IMR-90 (cell line): ENCODE data around the gene MYH7B. TPM values are rescaled to one million over a fixed set of nuclear protein-coding genes. Genes with fewer than 3 reads are reported as not detected.

Source experiments
- ATAC-seq: fragments of 200-7000 bp; cut with Tn5 transposase; 2 replicates; pipeline ENCODE4 v1.9.1; 2020; ENCODE audit warnings: low read depth, mild to moderate bottlenecking, moderate library complexity
- Bru-seq: library from RNA; stranded (reverse); fragments of 400-500 nt; gene quantifications from one replicate; lab custom pipeline; 2021; lab: Mats Ljungman, UMichigan
- BruChase-seq, 2 experiments: library from RNA; stranded (reverse); fragments of 400-500 nt; gene quantifications; one replicate each; lab custom pipeline; 2021; lab: Mats Ljungman, UMichigan
- BruUV-seq: library from RNA; stranded (reverse); fragments of 400-500 nt; replicated peaks from 2 replicates; lab custom pipeline; 2021; lab: Mats Ljungman, UMichigan
- CTCF ChIA-PET: fragments of 300-600 bp; formaldehyde crosslinking; extraction: SDS; loops from one replicate; lab custom pipeline; 2021; ENCODE audit warnings: antibody characterized with exemption; lab: Yijun Ruan, JAX
- POLR2A ChIA-PET: fragments of 300-600 bp; sonication (Branson Sonifier 250); formaldehyde crosslinking; loops from one replicate; lab custom pipeline; 2022; ENCODE audit warnings: antibody characterized with exemption; ENCODE audit not compliant: unreplicated experiment; lab: Charles Lee
- DNase-seq: peaks from one replicate; pipeline ENCODE4 v3.0.0; 2013
- H2AFZ ChIP-seq: replicated peaks from 2 replicates; pipeline ENCODE3; 2013; ENCODE audit warnings: low read length, mild to moderate bottlenecking; ENCODE audit not compliant: poor library complexity
- H2AK5ac ChIP-seq: 2 replicates; pipeline ENCODE4 v1.6.1; 2013; ENCODE audit warnings: low read depth, low read length, inconsistent platforms
- H2AK9ac ChIP-seq: replicated peaks from 2 replicates; pipeline ENCODE3; 2013; ENCODE audit warnings: mild to moderate bottlenecking, low read depth, low read length, moderate library complexity; ENCODE audit not compliant: poor library complexity
- H2BK120ac ChIP-seq: 2 replicates; pipeline ENCODE4 v1.6.1; 2013; ENCODE audit warnings: low read depth, low read length, inconsistent platforms
- H2BK15ac ChIP-seq: 3 replicates; pipeline ENCODE4 v1.6.1; 2013; ENCODE audit warnings: low read depth, low read length, inconsistent platforms
- H2BK20ac ChIP-seq: 2 replicates; pipeline ENCODE4 v1.6.1; 2013; ENCODE audit warnings: low read depth, mild to moderate bottlenecking, inconsistent platforms, low read length, moderate library complexity
- H2BK5ac ChIP-seq: 2 replicates; pipeline ENCODE4 v1.6.1; 2013; ENCODE audit warnings: mild to moderate bottlenecking, low read depth, low read length, inconsistent platforms; ENCODE audit not compliant: poor library complexity, severe bottlenecking
- H3K14ac ChIP-seq: replicated peaks from 2 replicates; pipeline ENCODE4 v1.6.1; 2013; ENCODE audit warnings: low read depth, low read length, inconsistent platforms
- H3K18ac ChIP-seq: 2 replicates; pipeline ENCODE4 v1.6.1; 2013; ENCODE audit warnings: low read depth, low read length, control low read depth
- H3K23ac ChIP-seq: 2 replicates; pipeline ENCODE4 v1.6.1; 2013; ENCODE audit warnings: low read depth, low read length, inconsistent platforms
- H3K27ac ChIP-seq: 2 replicates; pipeline ENCODE4 v1.5.1; 2013; ENCODE audit warnings: mild to moderate bottlenecking, control low read depth, low read length; ENCODE audit not compliant: insufficient read depth
- H3K27me3 ChIP-seq: 2 replicates; pipeline ENCODE4 v1.6.1; 2013; ENCODE audit warnings: low read length; ENCODE audit not compliant: control insufficient read depth, insufficient read depth
- H3K36me3 ChIP-seq: 2 replicates; pipeline ENCODE4 v1.6.1; 2013; ENCODE audit warnings: low read length, mixed read lengths; ENCODE audit not compliant: control insufficient read depth, insufficient read depth
- H3K4ac ChIP-seq: 2 replicates; pipeline ENCODE4 v1.6.1; 2013; ENCODE audit warnings: low read depth, low read length, inconsistent platforms
- H3K4me1 ChIP-seq: 2 replicates; pipeline ENCODE4 v1.6.1; 2013; ENCODE audit warnings: low read length, mixed read lengths; ENCODE audit not compliant: control insufficient read depth, insufficient read depth
- H3K4me2 ChIP-seq: 2 replicates; pipeline ENCODE4 v1.6.1; 2013; ENCODE audit warnings: low read depth, mild to moderate bottlenecking, control low read depth, low read length, moderate library complexity
- H3K4me3 ChIP-seq: 2 replicates; pipeline ENCODE4 v1.5.1; 2013; ENCODE audit warnings: low read depth, mild to moderate bottlenecking, control low read depth, low read length, moderate library complexity; ENCODE audit not compliant: insufficient read depth
- H3K56ac ChIP-seq: 2 replicates; pipeline ENCODE4 v1.6.1; 2013; ENCODE audit warnings: low read length, inconsistent platforms; ENCODE audit not compliant: insufficient read depth; ENCODE audit errors: extremely low read depth
- H3K79me1 ChIP-seq, 2 experiments: 2 replicates each; pipeline ENCODE4 v1.6.1; 2013; ENCODE audit warnings: low read length in 2 of 2, inconsistent platforms in 1 of 2, low read depth in 1 of 2
- H3K9ac ChIP-seq: 2 replicates; pipeline ENCODE4 v1.6.1; 2013; ENCODE audit warnings: low read depth, low read length, control low read depth
- H3K9me1 ChIP-seq: 2 replicates; pipeline ENCODE4 v1.6.1; 2013; ENCODE audit warnings: low read length, inconsistent platforms; ENCODE audit not compliant: insufficient read depth
- H3K9me3 ChIP-seq: 2 replicates; pipeline ENCODE4 v1.6.1; 2013; ENCODE audit warnings: low read length; ENCODE audit not compliant: control insufficient read depth, insufficient read depth
- H4K20me1 ChIP-seq: 2 replicates; pipeline ENCODE4 v1.6.1; 2013; ENCODE audit warnings: low read length, inconsistent platforms; ENCODE audit not compliant: insufficient read depth
- H4K5ac ChIP-seq: 2 replicates; pipeline ENCODE4 v1.6.1; 2013; ENCODE audit warnings: mild to moderate bottlenecking, low read depth, low read length, control low read depth
- H4K8ac ChIP-seq, 2 experiments: 2 replicates each; pipeline ENCODE4 v1.6.1; 2013; ENCODE audit warnings: low read depth in 2 of 2, low read length in 2 of 2, control low read depth in 1 of 2, inconsistent platforms in 1 of 2
- H4K91ac ChIP-seq: 2 replicates; pipeline ENCODE4 v1.6.1; 2013; ENCODE audit warnings: low read depth, low read length, inconsistent platforms; ENCODE audit not compliant: insufficient read depth
- BHLHE40 ChIP-seq: fragments of 150-350 bp; IDR thresholded peaks from 2 replicates; pipeline ENCODE4 v1.6.1; 2016; ENCODE audit warnings: mild to moderate bottlenecking, low read depth, low read length
- CEBPB ChIP-seq: IDR thresholded peaks from 2 replicates; pipeline ENCODE4 v1.6.1; 2012; ENCODE audit warnings: low read depth, low read length, improper control_type of control experiment
- CHD1 ChIP-seq: IDR thresholded peaks from 2 replicates; pipeline ENCODE4 v1.6.1; 2012; ENCODE audit warnings: low read depth, low read length, improper control_type of control experiment
- FOS ChIP-seq: fragments of 150-350 bp; IDR thresholded peaks from 2 replicates; pipeline ENCODE4 v1.6.1; 2016; ENCODE audit warnings: low read depth, low read length
- MAFK ChIP-seq: IDR thresholded peaks from 2 replicates; pipeline ENCODE4 v1.6.1; 2012; ENCODE audit warnings: low read depth, low read length, improper control_type of control experiment
- MAZ ChIP-seq: IDR thresholded peaks from 2 replicates; pipeline ENCODE4 v1.6.1; 2012; ENCODE audit warnings: low read depth, mild to moderate bottlenecking, low read length, improper control_type of control experiment, moderate library complexity, borderline replicate concordance
- MXI1 ChIP-seq: IDR thresholded peaks from 2 replicates; pipeline ENCODE4 v1.6.1; 2012; ENCODE audit warnings: low read depth, mild to moderate bottlenecking, low read length, moderate library complexity, borderline replicate concordance
- NFE2L2 ChIP-seq: fragments of 150-350 bp; IDR thresholded peaks from 2 replicates; pipeline ENCODE4 v1.6.1; 2016; ENCODE audit warnings: low read depth, mild to moderate bottlenecking, low read length
- POLR2A ChIP-seq: IDR thresholded peaks from 2 replicates; pipeline ENCODE4 v1.6.1; 2012; ENCODE audit warnings: mild to moderate bottlenecking, low read depth, low read length
- RCOR1 ChIP-seq: IDR thresholded peaks from 2 replicates; pipeline ENCODE4 v1.6.1; 2012; ENCODE audit warnings: mild to moderate bottlenecking, low read length, improper control_type of control experiment; ENCODE audit not compliant: insufficient replicate concordance
- RFX5 ChIP-seq: IDR thresholded peaks from 2 replicates; pipeline ENCODE4 v1.8.0; 2012; ENCODE audit warnings: low read depth, mild to moderate bottlenecking, low read length, moderate library complexity
- SMC3 ChIP-seq: fragments of 150-350 bp; IDR thresholded peaks from 2 replicates; pipeline ENCODE4 v1.6.1; 2016; ENCODE audit warnings: low read depth, mild to moderate bottlenecking, antibody characterized with exemption, low read length, moderate library complexity
- USF2 ChIP-seq: fragments of 150-350 bp; IDR thresholded peaks from 2 replicates; pipeline ENCODE4 v1.6.1; 2017; ENCODE audit warnings: mild to moderate bottlenecking, antibody characterized with exemption, low read length, low read depth
- WGBS, 2 experiments: methylation state at CpG; one replicate each; pipeline versions ENCODE4 v1.1.5 to v1.1.7; 2013; ENCODE audit warnings: missing lambda C conversion rate in 2 of 2; ENCODE audit not compliant: insufficient read length in 1 of 2; ENCODE audit errors: extremely low coverage in 2 of 2; 5-methylcytosine and 5-hydroxymethylcytosine counted together
- dilution Hi-C: fragments of 300-500 bp; cut with HindIII; formaldehyde crosslinking; loops from one replicate; pipeline ENCODE4 v1.14.3; 2018; ENCODE audit warnings: low sequenced_read_pairs; ENCODE audit not compliant: unreplicated experiment
- in situ Hi-C: fragments of 300-500 bp; cut with MboI; formaldehyde crosslinking; loops from 3 replicates; pipeline ENCODE4 v1.14.3; 2019; ENCODE audit warnings: low sequenced_read_pairs, inconsistent platforms, mixed read lengths
- intact Hi-C: fragments of 100-400 bp; cut with micrococcal nuclease; formaldehyde crosslinking; loops from 2 replicates; pipeline ENCODE4 v1.10.0; 2022
- long read RNA-seq: library from polyadenylated mRNA; unstranded; transcript quantifications from one replicate; pipeline ENCODE4 v2.0.0, GENCODE V29; 2021; ENCODE audit not compliant: unreplicated experiment
- polyA plus RNA-seq, 3 experiments: library from polyadenylated mRNA; depleted of rRNA; stranded (reverse); fragments of >200 nt; gene quantifications; 2 replicates each; pipeline ENCODE4 v1.2.3, GENCODE V29; 2012; ENCODE audit warnings: low replicate concordance in 1 of 3
- total RNA-seq: library from RNA; depleted of rRNA; stranded (reverse); fragments of >200 nt; gene quantifications from 2 replicates; pipeline ENCODE4 v1.2.3, GENCODE V29; 2012; rRNA removed
- TF ChIP-seq, protein P1 (sequence below): fragments of 150-350 bp; IDR thresholded peaks from 2 replicates; pipeline ENCODE4 v1.6.1; 2016; ENCODE audit warnings: low read depth, mild to moderate bottlenecking, low read length, moderate library complexity, borderline replicate concordance

MYH7B gene
- total RNA-seq (not detected in 2 replicates), polyA plus RNA-seq (2012; rRNA removed) (0.09 and 0.10 TPM in 2 replicates), Bru-seq, nascent RNA (percentile 17 among the genes with signal in this experiment), BruChase-seq, experiment 1, labeled RNA remaining after a 6-hour chase (percentile 22 among the genes with signal in this experiment), BruChase-seq, experiment 2, labeled RNA remaining after a 2-hour chase (percentile 19 among the genes with signal in this experiment)
- polyA plus RNA-seq (2012; cell fraction: cytosol; rRNA removed) = 0.02 and 0.18 TPM in 2 replicates
- polyA plus RNA-seq (2012; cell fraction: nucleus; rRNA removed; ENCODE audit: low replicate concordance) = 0.53 and 1.1 TPM in 2 replicates
- long read RNA-seq = 0 reads

- H2AK5ac ChIP-seq = peak within 1 kb of the TSS; percentile 79
- H3K27me3 ChIP-seq = no peaks in the 10 kb centered on the region
- peak within 1 kb of the TSS; percentile 86 for H4K5ac ChIP-seq
- H3K27ac ChIP-seq = peak within 1 kb of the TSS; percentile 88
- peaks cover 9% of the 10 kb centered on the region for H3K9me1 ChIP-seq
- peak within 1 kb of the TSS; percentile 90 to 97 for H4K8ac ChIP-seq
- peaks cover 13 to 36% of the 10 kb centered on the region in 2 experiments; a peak in 3 of 4 replicates for H3K79me1 ChIP-seq
- H2BK5ac ChIP-seq = peak within 1 kb of the TSS; percentile 82
- peak within 1 kb of the TSS; percentile 94 for H4K91ac ChIP-seq
- H3K18ac ChIP-seq = peak within 1 kb of the TSS; percentile 79
- in situ Hi-C loops = loop anchor here (5.0 kb wide), 1 partner anchor 83 kb away; the partner anchor contains the start of gene GGT7
- ATAC-seq (peak; percentile 96), DNase-seq (peak; percentile 93)
- H3K4me3 ChIP-seq = peak within 1 kb of the TSS; percentile 62
- dilution Hi-C loops = no loop called here
- peak within 1 kb of the TSS; percentile 89 for H3K4me2 ChIP-seq
- H3K4ac ChIP-seq = peak within 1 kb of the TSS; percentile 95
- BruUV-seq = no TSS peak
- H2BK120ac ChIP-seq = peak within 1 kb of the TSS; percentile 84
- ChIA-PET POLR2A (interaction anchor here (1.0 kb wide), 1 partner anchor 68 kb away, joined by 3 read pairs; no protein-coding TSS in a partner anchor), CTCF (interaction anchor here (2.6 kb wide), 1 partner anchor 82 kb away, joined by 19 read pairs; the partner anchor contains the start of gene GGT7)
- H3K36me3 ChIP-seq = no peaks in the 10 kb centered on the region
- 0% methylated on average over 29 of the region's 62 CpGs; no CpG with 5 or more reads in 1 of the 2 experiments for WGBS, 2 experiments
- peak within 1 kb of the TSS; percentile 87; the same call in 2 of the 3 replicates for H2BK15ac ChIP-seq
- H3K56ac ChIP-seq = peak within 1 kb of the TSS; percentile 96
- peaks cover 4% of the 10 kb centered on the region for H3K4me1 ChIP-seq
- H2BK20ac ChIP-seq = peak within 1 kb of the TSS; percentile 73
- H3K23ac ChIP-seq = peak within 1 kb of the TSS; percentile 85
- H2AK9ac ChIP-seq = peak within 1 kb of the TSS; percentile 99
- H3K14ac ChIP-seq = peak within 1 kb of the TSS; percentile 98
- H3K9me3 ChIP-seq = no peaks in the 10 kb centered on the region
- no peaks in the 10 kb centered on the region for H4K20me1 ChIP-seq
- intact Hi-C loops = loop anchor here (1.0 kb wide), 1 partner anchor 81 kb away; no protein-coding TSS in a partner anchor
- peak within 1 kb of the TSS; percentile 85 for H3K9ac ChIP-seq
- H2AFZ ChIP-seq = peak within 1 kb of the TSS; percentile 91
- peak; percentile 91 for TF ChIP-seq POLR2A
- TF ChIP-seq RFX5 = no peak
- peak; percentile 71; the same call in 1 of the 2 replicates for TF ChIP-seq MAZ
- TF ChIP-seq MAFK = no peak
- TF ChIP-seq CHD1 = no peak
- no peak for TF ChIP-seq USF2
- TF ChIP-seq SMC3 = peak; percentile 77
- TF ChIP-seq, protein P1, sequence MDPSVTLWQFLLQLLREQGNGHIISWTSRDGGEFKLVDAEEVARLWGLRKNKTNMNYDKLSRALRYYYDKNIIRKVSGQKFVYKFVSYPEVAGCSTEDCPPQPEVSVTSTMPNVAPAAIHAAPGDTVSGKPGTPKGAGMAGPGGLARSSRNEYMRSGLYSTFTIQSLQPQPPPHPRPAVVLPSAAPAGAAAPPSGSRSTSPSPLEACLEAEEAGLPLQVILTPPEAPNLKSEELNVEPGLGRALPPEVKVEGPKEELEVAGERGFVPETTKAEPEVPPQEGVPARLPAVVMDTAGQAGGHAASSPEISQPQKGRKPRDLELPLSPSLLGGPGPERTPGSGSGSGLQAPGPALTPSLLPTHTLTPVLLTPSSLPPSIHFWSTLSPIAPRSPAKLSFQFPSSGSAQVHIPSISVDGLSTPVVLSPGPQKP = no peak
- TF ChIP-seq CEBPB = no peak
- TF ChIP-seq RCOR1 = no peak
- no peak for TF ChIP-seq NFE2L2
- peak; percentile 7; the same call in 1 of the 2 replicates for TF ChIP-seq FOS
- no peak for TF ChIP-seq MXI1
- peak; percentile 77 for TF ChIP-seq BHLHE40
Observed at GRCh38 chr20:34955231-34956040, at the start of gene MYH7B, which contains the start of gene GSS. TSS of gene MYH7B (plus strand) at chr20:34955868. CDS start at chr20:34978006, 22,138 bp downstream. TSS of gene GSS (minus strand) at chr20:34955806. CDS start at chr20:34951852, 3,954 bp downstream.
